Measurements from ENCODE around the gene ABHD2.

DNA sequence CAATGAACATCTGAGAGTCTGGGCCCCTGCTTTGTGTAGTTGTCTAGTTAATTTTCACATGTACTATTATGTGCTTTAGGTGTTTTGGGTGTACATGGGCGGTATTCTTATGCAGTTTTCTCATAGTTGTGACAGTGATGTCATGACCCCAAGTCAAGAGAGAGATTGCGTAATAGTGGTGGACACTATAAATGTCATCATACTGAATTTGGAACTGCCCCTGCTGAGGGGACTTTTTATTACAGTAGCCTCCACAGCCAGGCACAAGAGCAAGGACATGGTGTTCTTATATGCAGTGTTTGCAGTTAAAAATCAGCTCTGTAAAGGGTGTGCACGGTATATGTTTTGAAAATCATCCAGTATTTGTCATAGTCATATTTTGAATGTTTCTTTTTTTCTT lies 29.5 kb downstream of the ABHD2 start:
- no peak for TF ChIP-seq ZNF274 (IDR thresholded peaks at IDR 0.05; ENCODE audit: low read depth, low read length)
- no peak for TF ChIP-seq YY1 (IDR thresholded peaks at IDR 0.05; ENCODE audit: insufficient read depth, insufficient read length)
- no peak for TF ChIP-seq SUZ12 (IDR thresholded peaks at IDR 0.05; ENCODE audit: extremely low read depth, insufficient read depth, insufficient read length)

Data from NT2/D1 (cell line).